Transverse colon (tissue), 4 donors: ENCODE results near the gene FAM229B. TPM values are rescaled to one million over a fixed set of nuclear protein-coding genes. Genes with fewer than 3 reads are reported as not detected.
"Not testable (repeated sequence)": the region's sequence is repeated elsewhere in the genome, so short reads cannot be mapped to it uniquely, and the experiment has no call there.

Experiments
- DNase-seq: peaks from one replicate; pipeline ENCODE4 v3.0.0-alpha.2; 2019
- H3K27ac ChIP-seq, 4 donors: fragments of 200-600 bp; sonication (generic); 2 replicates each; pipeline ENCODE4 v1.5.1; 2016 to 2018; ENCODE audit warnings: inconsistent platforms in 4 of 4
- H3K27me3 ChIP-seq: fragments of 200-600 bp; sonication (generic); 2 replicates; pipeline ENCODE4 v1.5.1; 2017; ENCODE audit warnings: inconsistent platforms
- H3K36me3 ChIP-seq, 4 donors: fragments of 200-600 bp; sonication (generic); 2 replicates each; pipeline ENCODE4 v1.5.1; 2017 to 2019; ENCODE audit warnings: inconsistent platforms in 4 of 4
- H3K4me1 ChIP-seq, 4 donors: fragments of 200-600 bp; sonication (generic); 2 replicates each; pipeline ENCODE4 v1.5.1; 2017 to 2020; ENCODE audit warnings: inconsistent platforms in 4 of 4
- H3K4me3 ChIP-seq, 4 donors: fragments of 200-600 bp; sonication (generic); 1 replicate in 1 of 4; 2 replicates in 3 of 4; pipeline versions ENCODE4 v1.5.1 to v1.6.1; 2017 to 2019; ENCODE audit warnings: inconsistent platforms in 4 of 4
- H3K9me3 ChIP-seq, 2 donors: fragments of 200-600 bp; sonication (generic); 2 replicates each; pipeline ENCODE4 v1.5.1; 2017 to 2019; ENCODE audit warnings: inconsistent platforms in 2 of 2
- CTCF ChIP-seq, 5 experiments: fragments of 200-600 bp in 3 of 5; fragments of 450-650 bp in 2 of 5; sonication (generic) in 3 of 5; IDR thresholded peaks; 1 replicate in 2 of 5; 2 replicates in 3 of 5; pipeline ENCODE4 v1.5.1; 2016 to 2017; ENCODE audit warnings: antibody characterized with exemption in 5 of 5, inconsistent platforms in 3 of 5, mild to moderate bottlenecking in 2 of 5, moderate library complexity in 1 of 5
- EP300 ChIP-seq: sonication (generic); formaldehyde crosslinking; IDR thresholded peaks from one replicate; pipeline ENCODE4 v1.6.1; 2017; ENCODE audit warnings: antibody characterized with exemption, low read depth
- POLR2A ChIP-seq: fragments of 450-650 bp; IDR thresholded peaks from one replicate; pipeline ENCODE4 v1.6.1; 2016; ENCODE audit warnings: antibody characterized with exemption, mild to moderate bottlenecking, moderate library complexity
- POLR2AphosphoS5 ChIP-seq, 3 donors: sonication (generic); formaldehyde crosslinking; IDR thresholded peaks; one replicate each; pipeline ENCODE4 v1.6.1; 2016; ENCODE audit warnings: antibody characterized with exemption in 3 of 3
- WGBS, 2 donors: methylation state at CpG; one replicate each; pipeline ENCODE4 v1.1.5; 2018; ENCODE audit warnings: low coverage in 1 of 2; 5-methylcytosine and 5-hydroxymethylcytosine counted together
- in situ Hi-C, 4 donors: fragments of 200-750 bp; cut with MboI; loops; one replicate each; pipeline versions ENCODE4 v1.15.0 to v1.15.1; 2017; ENCODE audit warnings: low sequenced_read_pairs in 3 of 4, low pct_ligation_motif_present in 1 of 4, low pct_unique_long_range_greater_than_20kb in 1 of 4
- intact Hi-C: fragments of 100-400 bp; cut with DNase I; formaldehyde crosslinking; loops from one replicate; pipeline ENCODE4 v1.15.1; 2023; ENCODE audit warnings: low total_unique reads
- total RNA-seq, 4 donors: library from RNA; depleted of rRNA; stranded (reverse); fragments of >200 nt; gene quantifications; one replicate each; pipeline ENCODE4 v1.1.0, GENCODE V29; 2016

The FAM229B gene
- total RNA-seq, 4 donors from 2014 or later = 2.2 to 81.4 (median 8.7) TPM; not detected in 1

- TF ChIP-seq CTCF (IDR thresholded peaks at IDR 0.05) = no peak
- no peak for TF ChIP-seq POLR2A
- TF ChIP-seq POLR2AphosphoS5 (IDR thresholded peaks at IDR 0.05) = no peak
- H3K27ac ChIP-seq = no peak overlapping the region
- no peaks in the 10 kb centered on the region for H3K27me3 ChIP-seq
- no peaks in the 10 kb centered on the region for H3K9me3 ChIP-seq
- no peaks in the 10 kb centered on the region for H3K36me3 ChIP-seq
- H3K4me3 ChIP-seq = no peak overlapping the region
- intact Hi-C loops = no loop called here
- in situ Hi-C loops = no loop called here
- no peaks in the 10 kb centered on the region for H3K4me1 ChIP-seq
- WGBS, 2 donors = 88 to 93% methylated on average over 4 to 5 of the region's 5 CpGs
- DNase-seq = no peak
Measured at GRCh38 chr6:112050429-112050828, 37.0 kb upstream of the FAM229B start.

- H3K27me3 ChIP-seq, H3K36me3 ChIP-seq, H3K4me1 ChIP-seq, H3K4me3 ChIP-seq, intact Hi-C loops, H3K9me3 ChIP-seq, DNase-seq, in situ Hi-C loops, H3K27ac ChIP-seq: not testable (repeated sequence)
- 88 to 93% methylated on average over 4 of the region's 4 CpGs for WGBS, 2 donors
Measured at GRCh38 chr6:112051251-112051740, 36.1 kb upstream of the FAM229B start.

- Histone ChIP-seq H3K27me3 (no peaks in the 10 kb centered on the region), H3K9me3 (no peaks in the 10 kb centered on the region), H3K27ac (no peak within 1 kb of the TSS), H3K4me1 (no peaks in the 10 kb centered on the region), H3K36me3 (no peaks in the 10 kb centered on the region), H3K4me3 (no peak within 1 kb of the TSS)
- 63 to 74% methylated on average over 4 to 12 of the region's 12 CpGs for WGBS, 2 donors
- in situ Hi-C loops = no loop called here
- no peak for TF ChIP-seq POLR2AphosphoS5 (IDR thresholded peaks at IDR 0.05)
- no peak for TF ChIP-seq EP300
- no peak for TF ChIP-seq CTCF (IDR thresholded peaks at IDR 0.05)
- TF ChIP-seq POLR2A = no peak
- DNase-seq = no peak
- intact Hi-C loops = no loop called here
Measured at GRCh38 chr6:112054001-112054400, 33.4 kb upstream of the FAM229B start, which contains the start of gene CCN6. Gene CCN6 (plus strand): TSS chr6:112054104. CDS start chr6:112054358, 254 bp downstream.

- Histone ChIP-seq H3K4me3 (no peak overlapping the region), H3K27me3 (no peaks in the 10 kb centered on the region), H3K4me1 (no peaks in the 10 kb centered on the region), H3K36me3 (no peaks in the 10 kb centered on the region), H3K27ac (no peak overlapping the region), H3K9me3 (no peaks in the 10 kb centered on the region)
- TF ChIP-seq POLR2A (no peak), CTCF (IDR thresholded peaks at IDR 0.05) (no peak), EP300 (no peak)
- intact Hi-C loops (no loop called here), in situ Hi-C loops (no loop called here)
- WGBS, 2 donors = 58 to 73% methylated on average over 9 to 10 of the region's 10 CpGs
- no peak for DNase-seq
Measured at GRCh38 chr6:112054555-112055190, 32.7 kb upstream of the FAM229B start.
